GM19240 (cell line): ENCODE results near the gene CACNB2.
A peak's percentile ranks its signal among the peaks of the same experiment; 100 is the strongest.

Source experiments
- DNase-seq: peaks from one replicate; pipeline ENCODE4 v3.0.0; 2011; ENCODE audit warnings: low spot score; ENCODE audit not compliant: insufficient read length

CACNB2 gene

GRCh38 chr10:18282094-18282493, 141.9 kb downstream of the CACNB2 start:
- no peak for DNase-seq

DNA sequence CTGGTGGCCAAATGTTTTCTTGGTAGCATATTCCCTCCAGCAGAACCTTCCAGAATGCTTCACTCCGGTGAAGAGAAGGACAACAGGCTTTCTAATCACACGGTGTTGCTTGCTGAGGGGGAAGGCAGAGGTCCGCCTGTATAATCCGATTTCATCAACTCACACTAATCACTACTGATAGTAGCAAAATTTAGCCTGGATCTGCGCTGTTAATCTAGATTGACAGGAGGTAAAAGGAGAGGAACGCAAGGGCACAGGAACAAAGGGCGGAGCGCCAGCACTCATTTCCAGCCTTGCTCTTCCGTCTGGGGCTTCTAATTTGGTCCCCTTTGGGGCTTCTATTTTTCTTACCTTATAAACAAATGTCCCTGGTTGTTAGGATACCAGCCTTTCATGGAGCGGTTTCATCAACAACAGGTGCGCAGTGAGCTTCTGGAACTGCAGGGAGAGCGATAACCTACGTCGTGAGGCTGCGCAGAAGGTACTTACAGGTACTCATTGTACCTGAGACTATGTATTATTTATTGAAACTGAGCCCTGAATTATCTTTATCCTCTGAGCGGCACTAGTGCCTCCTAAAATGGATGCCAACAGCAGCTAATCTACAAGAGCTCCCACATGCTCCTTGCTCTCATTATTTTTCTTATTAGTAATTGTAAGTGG, 150.6 kb downstream of the CACNB2 start:
- DNase-seq = no peak

DNA sequence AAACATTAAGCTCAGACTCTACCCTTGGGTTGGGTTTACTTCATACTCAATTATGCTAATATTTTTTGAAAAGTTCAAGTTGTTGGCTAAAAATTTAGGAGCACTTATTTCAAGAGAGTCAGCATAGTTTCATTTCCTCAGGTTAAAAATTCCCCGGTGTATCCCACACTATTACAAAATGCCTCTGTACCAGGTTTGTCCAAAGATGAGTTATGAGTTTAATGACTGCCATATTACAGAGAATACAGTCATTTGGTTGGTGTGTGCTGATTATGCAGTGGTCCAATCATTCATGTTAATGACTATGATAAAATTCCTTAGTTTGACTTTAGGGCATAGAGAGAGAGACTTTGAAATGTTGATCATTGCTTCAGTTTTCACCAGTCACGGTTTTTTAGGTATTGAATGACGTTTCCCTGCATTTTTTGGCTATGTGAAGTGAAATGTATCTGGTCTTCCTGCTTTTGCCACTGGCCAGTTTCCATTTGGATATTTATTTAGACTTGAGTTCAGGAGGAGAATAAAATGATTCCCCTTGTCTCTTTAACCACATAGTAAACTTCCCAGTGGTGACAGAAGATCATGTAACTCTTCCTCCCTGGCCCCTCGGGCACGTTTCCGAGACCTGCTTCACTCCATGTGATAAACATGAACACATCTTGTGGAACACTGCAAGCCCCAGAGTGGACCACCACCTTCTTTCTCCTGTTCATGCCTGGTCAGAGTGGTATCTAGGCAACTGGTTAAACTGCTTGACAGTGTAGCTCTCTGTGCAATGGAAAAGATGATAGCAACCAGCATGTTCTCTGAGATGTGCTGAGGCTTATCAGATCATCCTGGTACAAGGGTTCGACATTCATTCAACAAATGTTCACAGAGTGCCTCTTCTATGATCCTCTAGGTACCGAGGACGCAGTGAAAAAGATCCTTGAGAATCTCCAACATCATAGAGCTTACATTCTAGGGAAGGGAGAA, 153.6 kb downstream of the CACNB2 start:
- DNase-seq = no peak

GRCh38 chr10:18294633-18295032, 154.4 kb downstream of the CACNB2 start:
- no peak for DNase-seq

- no peak for DNase-seq
Observed at GRCh38 chr10:18297659-18298058, 157.4 kb downstream of the CACNB2 start.

DNA sequence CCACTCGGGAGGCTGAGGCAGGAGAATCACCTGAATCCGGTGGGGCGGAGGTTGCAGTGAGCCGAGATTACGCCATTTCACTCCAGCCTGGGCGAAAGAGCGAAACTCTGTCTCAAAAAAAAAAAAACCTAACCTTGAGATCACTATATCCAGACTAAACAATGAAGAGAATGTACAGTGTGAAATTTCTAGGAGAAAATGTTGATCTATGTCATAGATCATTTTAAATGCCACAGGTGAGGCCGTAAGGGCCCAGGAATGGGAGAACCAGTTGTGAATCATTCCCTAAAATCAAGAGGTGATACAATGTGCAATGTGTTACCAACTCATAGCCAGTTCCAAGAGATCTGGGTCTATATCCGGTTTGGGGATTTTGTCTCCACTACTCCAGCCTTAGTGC, 158.0 kb downstream of the CACNB2 start:
- no peak for DNase-seq

DNA sequence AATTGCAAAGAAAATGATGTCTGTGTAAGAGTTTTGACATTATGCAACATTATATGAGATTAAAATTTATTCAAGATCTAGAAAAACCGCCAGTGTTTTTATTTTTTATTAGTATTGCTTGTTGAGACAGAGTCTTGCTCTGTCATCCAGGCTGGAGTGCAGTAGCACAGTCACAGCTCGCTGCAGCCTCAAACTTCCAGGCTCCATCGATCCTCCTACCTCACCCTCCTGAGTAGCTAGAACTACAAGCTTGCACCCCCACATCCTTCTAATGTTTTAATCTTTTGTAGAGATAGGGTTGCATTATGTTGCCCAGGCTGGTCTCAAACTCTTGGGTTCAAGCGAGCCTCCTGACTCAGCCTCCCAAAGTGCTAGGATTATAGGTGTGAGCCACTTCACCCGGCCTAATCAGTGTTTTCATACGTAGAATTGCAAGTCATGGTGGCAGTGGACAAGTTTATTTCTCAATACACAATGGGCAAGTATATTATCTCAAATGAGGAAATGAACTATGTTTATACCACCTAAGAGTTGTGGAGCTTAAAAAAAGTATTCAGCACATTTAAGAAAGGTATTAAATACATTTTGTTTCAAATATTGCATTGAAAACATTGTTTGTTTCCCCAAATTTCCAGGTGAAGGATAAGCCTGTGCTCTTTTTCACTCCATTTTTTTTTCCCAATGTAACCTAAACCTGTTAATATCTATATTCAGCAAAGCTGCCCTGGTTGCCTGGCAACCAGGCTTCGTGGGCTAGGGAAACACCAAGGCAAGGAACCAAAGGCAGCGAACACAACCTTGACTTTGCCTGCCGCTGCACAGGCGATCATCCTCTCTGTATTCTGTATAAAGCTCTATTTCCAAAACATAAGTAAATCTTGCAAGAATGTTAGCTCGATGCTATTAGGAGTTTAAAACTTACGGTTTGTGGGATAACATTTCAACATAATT, 163.9 kb downstream of the CACNB2 start:
- no peak for DNase-seq

DNA sequence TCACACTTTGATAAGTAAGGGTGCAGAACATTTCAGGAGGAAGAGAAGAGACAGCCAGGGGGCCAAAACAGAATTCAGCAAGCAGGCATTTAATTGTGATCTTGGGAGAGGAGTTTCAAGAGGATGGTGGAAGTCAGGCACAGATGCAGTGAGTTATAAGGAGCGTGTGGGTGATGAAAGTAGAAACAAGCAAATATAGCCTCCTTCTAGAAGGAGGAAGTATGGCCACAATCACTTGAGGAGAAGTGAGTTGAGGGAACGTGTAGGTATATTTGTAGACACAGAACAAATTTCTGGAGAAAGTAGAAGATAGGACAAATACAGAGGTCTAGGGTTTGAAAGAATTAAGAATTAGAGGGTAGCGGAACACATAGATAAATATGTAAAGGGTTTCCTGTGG, 165.8 kb downstream of the CACNB2 start:
- no peak for DNase-seq

GRCh38 chr10:18308600-18308999, 168.4 kb downstream of the CACNB2 start:
- no peak for DNase-seq

- DNase-seq = no peak
Observed at GRCh38 chr10:18310761-18311160, 170.5 kb downstream of the CACNB2 start.

DNA sequence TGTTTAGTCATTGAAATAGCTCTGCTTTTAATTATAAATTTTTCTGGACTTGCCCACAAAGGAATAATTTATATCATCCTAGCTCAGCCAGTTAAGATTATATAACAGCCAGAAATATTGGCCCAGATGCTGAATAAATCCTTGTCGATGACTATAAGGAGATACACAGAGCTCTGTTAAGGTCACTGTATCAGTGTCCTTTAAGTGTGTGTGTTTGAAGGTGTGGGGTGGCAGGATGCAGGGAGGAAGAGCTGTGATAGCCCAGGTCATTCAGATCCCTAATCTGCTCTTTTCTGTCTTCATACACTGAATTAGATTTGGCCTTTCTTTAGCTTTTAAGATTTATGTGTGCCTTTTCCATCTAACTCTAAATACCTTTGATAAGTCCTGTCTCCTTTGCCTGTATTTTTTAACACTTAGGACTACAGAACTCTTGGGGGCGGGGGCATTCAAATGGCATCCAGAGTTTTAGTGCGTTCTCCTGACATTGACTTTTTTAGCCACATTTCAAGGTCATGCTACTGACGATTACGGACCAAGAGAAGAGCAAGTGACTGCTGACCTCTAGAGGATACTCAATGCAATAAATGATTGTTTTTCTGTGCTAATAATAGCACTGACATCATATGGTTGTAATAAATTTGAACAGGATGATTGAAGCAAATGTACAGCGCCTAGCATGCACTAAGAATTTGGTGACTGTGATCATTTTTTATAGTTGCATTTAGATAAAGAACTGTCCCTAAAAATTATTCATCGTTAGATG, 172.3 kb downstream of the CACNB2 start:
- DNase-seq = peak; percentile 6

DNA sequence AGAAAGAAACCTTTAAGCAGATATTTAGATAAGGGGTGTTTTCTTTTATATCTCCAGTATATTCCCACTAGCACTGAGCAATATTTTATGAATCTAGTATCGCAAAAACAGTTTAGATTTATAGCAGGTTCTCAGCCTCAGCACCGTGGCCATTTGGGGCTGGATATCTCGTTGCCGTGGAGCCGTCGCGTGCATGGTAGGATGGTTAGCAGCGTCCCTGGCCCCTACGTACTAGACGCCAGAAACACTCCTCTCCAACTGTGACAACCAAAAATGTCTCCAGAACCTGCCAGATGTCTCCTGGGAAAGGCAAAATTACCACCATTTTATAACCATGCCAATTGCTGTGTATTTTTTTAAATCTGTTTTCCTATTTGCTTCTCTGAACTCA, 172.9 kb downstream of the CACNB2 start:
- no peak for DNase-seq

GRCh38 chr10:18313626-18314025, 173.4 kb downstream of the CACNB2 start:
- no peak for DNase-seq

DNA sequence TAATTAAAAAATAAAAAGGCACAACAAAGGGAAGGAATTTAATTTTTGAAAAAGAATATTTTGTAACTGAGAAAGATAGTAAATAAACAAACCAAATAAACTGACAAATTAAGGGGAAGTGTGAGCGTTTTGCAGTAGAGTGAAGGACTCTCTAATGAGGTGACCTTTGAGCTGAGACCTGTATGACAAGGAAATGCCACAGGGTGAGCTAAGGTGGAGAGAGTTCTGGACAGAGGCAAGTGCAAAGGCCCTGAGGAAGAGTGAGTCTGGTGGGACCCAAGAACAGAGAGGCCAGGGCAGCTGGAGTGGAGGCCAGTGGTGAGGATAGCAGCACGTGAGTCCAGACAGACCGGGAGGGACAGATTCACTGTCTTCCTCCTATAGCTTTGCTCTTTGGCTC, 179.4 kb downstream of the CACNB2 start:
- no peak for DNase-seq

DNA sequence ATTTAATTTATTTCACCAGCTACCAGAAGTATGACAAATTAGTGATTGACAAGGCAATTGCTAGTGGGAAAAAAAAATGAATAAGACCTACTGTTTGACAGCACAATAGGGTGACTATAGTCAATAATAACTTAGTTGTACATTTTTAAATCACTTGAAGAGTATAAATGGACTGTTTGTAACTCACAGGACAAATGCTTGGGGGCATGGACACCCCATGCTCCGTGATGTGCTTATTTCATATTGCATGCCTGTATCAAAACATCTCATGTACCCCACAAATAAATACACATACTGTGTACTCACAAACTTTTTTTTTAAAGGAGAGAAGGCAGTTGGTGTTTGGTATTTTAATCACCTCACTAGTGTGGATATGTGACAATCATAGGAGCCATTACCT, 181.1 kb downstream of the CACNB2 start:
- DNase-seq = no peak

DNA sequence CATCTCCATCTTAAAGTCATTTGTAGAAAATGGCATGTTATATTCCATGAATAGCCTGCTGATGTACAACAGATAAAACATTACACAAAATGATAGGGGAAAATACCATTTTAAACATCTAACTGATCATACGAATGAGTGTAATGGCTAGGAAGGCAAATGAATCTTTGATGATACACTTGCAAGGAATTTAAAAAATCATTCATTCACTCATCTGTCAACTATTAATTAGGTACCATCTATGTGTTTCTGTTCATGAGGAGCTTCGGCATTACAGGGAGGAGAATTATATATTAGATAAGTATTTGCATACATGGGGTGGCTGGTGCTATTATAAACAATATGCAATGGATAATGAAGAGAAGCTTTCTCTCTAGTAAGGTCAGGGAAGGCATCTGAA, 183.7 kb downstream of the CACNB2 start:
- DNase-seq = no peak

- no peak for DNase-seq
Observed at GRCh38 chr10:18325410-18325809, 185.2 kb downstream of the CACNB2 start.

DNA sequence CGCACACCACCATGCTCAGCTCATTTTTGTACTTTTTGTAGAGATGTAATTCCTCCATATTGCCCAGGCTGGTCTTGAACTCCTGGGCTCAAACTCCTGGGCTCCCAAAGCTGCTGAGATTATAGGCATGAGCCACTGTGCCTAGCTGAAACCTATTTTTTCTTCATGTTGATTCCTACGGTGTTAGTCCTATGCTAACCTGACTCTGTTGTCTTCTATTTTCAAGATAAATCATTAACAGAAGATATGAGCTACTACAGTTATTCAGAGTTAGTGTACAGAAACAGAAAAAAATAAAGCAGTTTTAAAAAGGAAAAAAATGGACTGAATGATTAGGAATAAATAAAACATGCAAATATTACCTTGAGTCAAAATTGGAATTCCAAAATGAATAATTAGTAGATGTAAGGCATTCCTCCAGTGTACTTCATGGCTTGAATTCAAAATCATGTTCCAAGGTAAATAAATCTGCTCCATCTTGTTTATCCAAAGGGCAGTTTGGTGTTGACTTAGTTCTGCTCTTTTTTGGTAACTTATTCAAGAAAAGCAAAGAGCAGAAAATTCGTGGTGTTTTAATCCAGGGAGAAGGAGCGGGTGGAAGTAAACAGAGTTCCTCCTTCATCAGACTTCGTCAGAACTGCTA, 185.8 kb downstream of the CACNB2 start:
- no peak for DNase-seq

GRCh38 chr10:18328941-18329340, 188.7 kb downstream of the CACNB2 start:
- DNase-seq = no peak

GRCh38 chr10:18332048-18332447, 191.8 kb downstream of the CACNB2 start:
- DNase-seq = no peak
